ENCODE data around the gene TASP1.
"Not testable (repeated sequence)": the region's sequence is repeated elsewhere in the genome, so short reads cannot be mapped to it uniquely, and the experiment has no call there.

TASP1 gene

DNA sequence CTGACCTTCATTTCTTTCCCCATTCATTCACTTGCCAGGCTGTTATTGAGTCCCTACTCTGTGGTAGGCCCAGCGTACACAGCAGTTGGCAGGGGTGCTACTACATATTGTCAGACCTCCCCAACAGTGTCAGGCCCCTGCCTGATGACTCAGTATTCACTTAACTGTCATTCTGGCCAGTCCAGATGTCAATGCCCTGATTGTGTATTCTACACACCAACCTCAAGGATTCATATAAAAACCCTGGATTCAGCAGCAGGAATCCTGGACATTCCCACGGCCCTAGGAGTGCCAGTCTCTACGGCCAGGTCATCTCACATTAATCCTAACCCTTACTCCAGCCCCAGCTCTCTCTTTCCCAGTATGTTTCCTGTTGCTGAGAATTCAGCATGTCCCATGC, 151.5 kb downstream of the TASP1 start:
- DNase-seq: no peak

DNA sequence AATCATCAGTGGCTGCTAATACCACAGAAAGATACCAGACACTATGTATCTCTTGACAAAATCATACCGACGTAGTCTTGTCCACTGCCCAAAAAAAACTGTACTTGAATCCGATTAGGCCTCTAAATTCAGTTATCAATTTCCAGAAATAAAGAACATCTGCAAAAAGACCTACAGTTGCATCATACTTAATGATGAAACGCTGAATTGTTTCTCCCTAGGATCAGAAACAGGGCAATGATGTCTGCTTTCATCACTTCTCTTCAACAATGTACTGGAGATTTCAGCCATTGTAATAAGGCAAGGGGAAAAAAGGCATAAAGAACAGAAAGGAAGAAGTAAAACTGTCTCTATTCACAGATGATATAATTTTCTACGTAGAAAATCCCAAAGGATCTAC, 152.0 kb downstream of the TASP1 start:
- DNase-seq: no peak

DNA sequence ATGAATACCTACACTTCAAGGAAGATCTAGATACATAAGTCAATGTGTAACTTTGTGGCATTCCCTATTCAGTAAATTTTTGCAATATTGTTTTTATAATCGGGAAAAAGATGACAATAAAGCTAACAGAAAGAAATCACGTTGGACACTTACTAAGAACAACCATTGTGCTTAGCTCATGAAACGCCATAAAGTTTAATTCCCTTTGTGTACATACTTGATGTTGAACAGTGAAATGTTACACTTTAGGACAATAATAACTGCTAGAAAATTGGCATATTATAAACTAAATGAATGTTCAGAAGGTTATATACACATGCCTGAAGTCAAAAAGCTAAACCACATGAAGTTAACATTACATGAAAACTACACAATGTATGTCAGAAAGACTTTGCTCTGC, 153.2 kb downstream of the TASP1 start:
- no peak for DNase-seq

DNA sequence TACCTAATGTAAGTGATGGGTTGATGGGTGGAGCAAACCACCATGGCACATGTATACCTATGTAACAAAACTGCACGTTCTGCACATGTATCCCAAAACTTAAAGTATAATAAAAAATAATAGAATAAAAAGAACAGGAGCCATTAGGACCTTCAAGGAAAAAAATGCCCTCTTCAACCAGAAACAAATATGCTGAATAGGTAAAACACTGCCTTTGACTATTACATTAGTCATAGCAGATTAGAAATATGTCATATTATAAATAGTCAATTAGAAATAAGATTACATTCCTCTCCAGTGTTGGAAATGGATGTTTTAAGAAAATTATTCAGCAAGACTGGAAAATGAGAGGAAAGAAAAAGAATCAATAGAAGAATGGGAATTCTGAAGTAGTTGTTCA, 153.7 kb downstream of the TASP1 start:
- not testable (repeated sequence) for DNase-seq

GRCh38 chr20:13483472-13483871, 155.3 kb downstream of the TASP1 start:
- DNase-seq: not testable (repeated sequence)

DNA sequence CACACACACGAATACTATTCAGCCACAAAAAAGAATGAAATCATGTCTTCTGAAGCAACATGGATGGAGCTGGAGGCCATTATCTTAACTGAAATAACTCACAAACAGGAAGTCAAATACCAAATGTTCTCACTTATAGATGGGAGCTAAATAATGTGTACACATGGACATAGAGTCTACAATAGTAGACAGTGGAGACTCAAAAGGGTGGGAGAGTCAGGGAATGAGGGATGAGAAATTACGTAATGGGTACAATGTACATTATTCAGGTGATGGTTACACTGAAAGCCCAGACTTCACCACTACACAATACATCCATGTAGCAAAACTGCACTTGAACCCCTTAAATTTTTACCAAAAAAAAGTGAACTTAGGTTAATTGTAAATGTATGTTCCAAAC, 160.4 kb downstream of the TASP1 start:
- DNase-seq: no peak

GRCh38 chr20:13474467-13474866, 164.3 kb downstream of the TASP1 start:
- no peak for DNase-seq

- no peak for DNase-seq
These were observed 169.5 kb downstream of the TASP1 start for GRCh38 chr20:13469262-13469661.

DNA sequence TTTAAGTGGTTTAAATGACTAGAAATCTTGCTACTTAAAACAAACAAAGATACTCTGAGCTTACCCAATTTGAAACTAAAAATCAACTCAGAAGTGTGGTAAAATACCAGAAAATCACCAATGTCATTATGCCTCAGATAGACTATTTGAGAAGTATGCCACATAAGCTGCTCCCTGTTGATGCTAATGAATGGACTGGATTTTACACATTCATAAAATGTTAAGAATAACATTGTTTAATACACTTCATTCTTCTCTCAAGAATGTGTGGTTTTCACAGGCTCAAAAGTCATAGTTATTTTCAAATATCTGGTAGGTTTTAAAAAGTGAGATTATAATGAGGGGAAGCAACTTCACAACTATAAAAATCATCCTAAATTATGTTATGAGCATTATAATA, 170.6 kb downstream of the TASP1 start:
- DNase-seq: no peak

- DNase-seq: no peak
These were observed 174.0 kb downstream of the TASP1 start for GRCh38 chr20:13464702-13465101.

GRCh38 chr20:13461849-13462458, 176.8 kb downstream of the TASP1 start:
- no peak for DNase-seq

DNA sequence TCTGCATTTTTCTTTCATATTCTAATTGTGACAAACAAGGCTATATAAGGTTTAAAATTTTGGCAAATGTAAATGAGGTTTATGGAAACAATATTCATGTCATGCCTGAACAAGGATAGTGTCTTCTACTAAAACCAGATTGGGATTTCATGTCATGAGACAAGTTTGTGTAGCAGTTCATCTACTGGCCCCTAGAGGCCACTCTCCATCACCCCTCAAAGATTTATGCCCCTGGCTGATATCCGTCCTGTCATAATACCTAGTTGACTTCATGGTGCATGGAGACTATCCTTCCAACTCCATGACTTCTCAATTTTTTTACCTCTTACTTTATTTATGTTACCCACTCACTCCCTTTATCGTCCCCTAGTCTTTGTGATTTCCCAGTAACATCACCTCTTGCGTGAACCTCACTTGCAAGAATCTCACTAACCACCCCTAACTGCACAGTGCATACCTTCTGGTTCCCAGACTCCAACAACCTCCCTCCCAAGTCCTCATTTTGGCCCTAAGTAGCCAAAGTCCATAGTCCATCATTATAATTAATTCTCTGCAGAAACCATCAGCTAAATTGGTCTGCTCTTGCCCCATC, 179.8 kb downstream of the TASP1 start:
- peak; percentile 54 for DNase-seq

DNA sequence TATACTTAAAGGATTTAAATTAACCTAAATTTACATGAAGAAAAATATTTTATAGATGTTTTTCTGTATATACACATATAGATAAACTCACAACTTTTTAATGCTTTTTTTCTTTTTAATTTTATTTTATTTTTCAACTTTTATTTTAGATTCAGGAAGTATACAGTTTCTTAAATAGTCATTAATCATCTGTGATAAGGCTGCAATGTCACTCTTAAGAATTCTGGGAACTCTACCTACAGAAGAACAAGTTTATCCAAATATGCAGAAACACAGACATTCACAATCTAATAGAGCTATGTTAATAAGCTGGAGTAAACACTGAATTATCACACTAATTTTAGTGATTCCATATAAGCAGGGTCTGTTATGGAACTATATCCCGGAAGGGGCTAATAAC, 181.2 kb downstream of the TASP1 start:
- DNase-seq: no peak

GRCh38 chr20:13455713-13456112, 183.0 kb downstream of the TASP1 start:
- DNase-seq: no peak

DNA sequence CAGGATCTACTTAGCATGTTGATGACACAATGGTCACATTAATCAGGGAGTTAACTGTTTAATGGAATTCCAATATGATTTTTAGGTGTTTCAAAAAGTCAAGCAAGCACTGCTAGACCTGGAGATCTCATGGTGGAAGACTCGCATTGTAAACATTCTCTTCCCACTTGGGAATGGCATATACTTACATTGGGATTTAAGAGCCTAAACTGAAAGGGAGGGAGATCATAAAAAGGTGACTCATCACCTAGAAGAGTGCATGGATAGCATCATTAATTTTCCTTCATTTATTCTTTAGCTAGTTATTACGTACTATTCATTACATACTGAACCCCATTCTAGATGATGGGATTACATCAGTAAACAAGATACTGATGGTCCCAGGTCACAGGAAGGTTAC, 185.4 kb downstream of the TASP1 start:
- DNase-seq: no peak

DNA sequence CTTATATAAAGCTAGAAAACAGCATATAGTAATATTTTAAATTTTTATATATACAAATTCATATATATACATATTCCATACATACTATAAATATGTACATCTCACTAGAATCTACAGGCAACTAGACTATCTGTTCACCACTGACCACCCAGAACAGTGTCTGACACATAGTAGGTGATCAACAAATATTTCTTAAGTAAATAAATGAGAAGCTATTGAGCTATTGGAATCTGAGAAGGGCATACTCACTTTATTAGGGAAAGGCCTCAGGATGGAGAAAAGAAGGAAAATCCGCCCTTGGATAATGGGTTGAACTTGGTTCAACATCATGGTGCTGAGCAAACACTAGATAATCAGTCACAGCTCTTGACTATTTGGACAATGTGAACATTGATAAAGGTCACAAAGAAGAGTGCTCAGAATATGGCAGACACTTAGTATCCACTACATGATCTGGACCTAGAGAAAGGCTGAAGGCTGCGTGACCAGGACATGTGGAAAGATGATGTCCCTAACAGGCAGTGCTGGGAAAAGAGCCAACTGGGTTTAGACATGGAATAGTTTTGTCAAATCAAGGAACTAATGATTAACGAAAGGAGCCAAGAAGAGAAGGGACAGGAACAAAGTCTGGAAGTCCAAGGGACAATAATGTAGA, 186.1 kb downstream of the TASP1 start:
- no peak for DNase-seq

GRCh38 chr20:13449868-13450434, 188.8 kb downstream of the TASP1 start:
- no peak for DNase-seq

DNA sequence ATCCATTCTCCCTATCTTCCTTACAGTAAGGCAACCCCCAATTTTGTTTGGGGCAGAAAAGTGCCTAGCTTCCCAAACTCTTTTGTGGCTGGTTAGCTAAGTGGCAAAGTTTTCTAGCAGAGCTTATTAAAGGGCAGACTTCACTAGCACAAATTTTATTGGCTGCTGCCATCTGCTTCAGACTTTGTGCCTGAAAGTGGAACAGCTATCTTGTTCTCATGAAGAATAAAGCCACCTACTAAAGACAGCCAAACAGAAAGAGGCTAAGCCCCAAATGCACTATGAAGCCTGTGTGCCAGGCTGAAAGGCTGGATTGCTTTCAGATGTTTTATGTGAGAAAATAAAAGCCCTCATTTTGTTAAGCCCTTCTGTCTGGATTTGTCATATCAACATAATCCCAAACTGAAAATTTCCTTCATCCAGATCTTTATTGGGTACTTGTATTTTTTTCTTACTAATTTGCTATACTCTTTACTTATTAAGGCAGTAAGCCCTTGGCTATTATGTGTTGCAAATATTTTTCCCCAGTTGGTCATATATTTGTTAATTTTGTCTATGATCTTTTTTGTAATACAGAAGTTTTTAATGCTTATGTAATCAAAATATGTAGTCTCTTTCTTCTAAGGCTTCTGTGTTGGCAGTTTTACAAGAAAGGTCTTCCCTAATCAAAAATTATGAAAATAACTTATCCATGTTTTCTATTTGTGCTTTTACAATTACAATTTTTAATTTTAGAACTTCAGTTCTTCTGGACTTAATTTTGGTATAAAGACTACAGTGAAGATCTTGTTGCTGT, 191.1 kb downstream of the TASP1 start:
- no peak for DNase-seq

DNA sequence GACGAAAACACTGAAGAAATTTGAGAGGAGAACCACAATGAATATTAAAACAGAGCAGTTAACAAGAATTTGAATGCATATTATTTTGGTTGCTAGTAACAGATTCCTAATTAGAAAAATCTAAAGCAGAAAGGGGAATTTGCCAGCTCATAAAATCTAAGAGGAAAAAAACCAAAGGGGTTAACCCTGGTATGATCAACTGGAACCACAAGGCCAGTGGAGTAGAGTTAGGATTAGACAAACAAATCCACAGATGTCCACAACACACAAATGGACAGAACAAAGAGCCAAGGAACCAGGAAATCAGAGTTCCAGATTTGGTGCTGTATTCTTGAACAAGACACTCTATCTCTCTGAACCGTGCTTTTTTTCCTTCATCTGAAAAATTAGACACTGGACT, 195.0 kb downstream of the TASP1 start:
- no peak for DNase-seq

DNA sequence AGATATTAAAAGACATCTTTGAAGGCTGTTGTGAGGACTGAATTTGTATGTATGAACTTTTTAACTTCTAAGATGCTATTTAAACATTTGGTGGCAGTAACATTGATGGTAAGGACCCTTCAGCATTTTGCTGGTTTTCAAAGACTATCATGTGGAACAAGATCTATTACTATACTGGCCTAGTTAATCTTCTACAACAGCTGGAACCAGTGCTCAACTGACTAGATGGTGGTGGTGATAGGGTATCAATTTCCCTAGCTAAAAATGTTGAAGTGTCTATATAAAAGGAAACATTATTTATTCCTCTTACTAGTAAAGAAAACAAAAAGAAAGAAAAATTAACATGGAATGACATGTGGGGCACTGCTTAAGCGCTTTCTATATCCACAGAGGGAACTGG, 195.7 kb downstream of the TASP1 start:
- peak; percentile 53 for DNase-seq

DNA sequence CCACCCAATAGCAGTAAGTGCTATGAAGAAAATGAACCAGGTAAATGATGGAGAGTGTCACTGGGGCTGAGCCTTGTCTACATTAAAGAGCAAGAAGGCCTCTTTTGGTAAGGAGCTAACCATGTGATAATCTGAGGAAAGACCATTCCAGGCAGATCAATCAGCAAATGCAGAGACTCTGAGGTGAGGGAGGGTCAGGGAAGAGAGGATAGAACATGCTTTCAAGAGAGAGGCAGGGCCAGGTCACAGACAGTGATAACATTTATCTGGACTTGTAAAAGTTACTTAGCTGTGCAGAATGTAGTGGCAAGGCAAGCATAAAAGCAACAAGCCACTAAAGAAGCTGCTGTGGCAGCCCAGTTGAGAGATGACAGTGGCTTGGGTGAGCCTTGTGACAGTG, 197.3 kb downstream of the TASP1 start:
- DNase-seq: peak; percentile 37

DNA sequence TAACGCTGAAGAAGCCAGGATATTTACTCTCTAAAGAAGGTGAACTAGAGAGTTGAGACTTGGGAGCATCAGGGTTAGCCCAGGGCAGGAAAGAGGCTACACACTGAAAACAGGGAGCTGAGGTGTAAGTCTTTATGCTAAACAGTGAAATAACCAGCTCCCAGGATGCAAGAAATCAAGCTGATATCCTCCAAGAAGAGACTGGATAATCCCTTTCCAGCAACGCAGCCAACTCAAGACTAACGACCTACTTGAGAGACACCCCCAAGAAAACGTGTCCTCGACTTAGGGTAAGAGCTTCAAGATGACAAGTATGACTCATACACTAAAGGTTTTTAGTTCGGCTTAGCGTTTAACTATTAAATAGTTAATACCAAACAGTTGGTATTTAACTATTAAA, 202.2 kb downstream of the TASP1 start:
- no peak for DNase-seq

- no peak for DNase-seq
These were observed 206.6 kb downstream of the TASP1 start for GRCh38 chr20:13432126-13432525.

Data from hematopoietic multipotent progenitor cell treated with erythropoietin and hydrocortisone succinate and interleukin-3 and kit ligand, for 8 days (in vitro differentiated cells).